C4-2B (cell line): ENCODE results near the gene APMAP.

ENCODE experiments used
- ZFX ChIP-seq: fragments of 450-650 bp; IDR thresholded peaks from 2 replicates; pipeline ENCODE4 v1.6.1; 2017
- TF ChIP-seq, protein P1 (sequence below): fragments of 450-650 bp; conservative IDR thresholded peaks from 2 replicates; pipeline ENCODE4 v1.5.1; 2017; ENCODE audit warnings: mild to moderate bottlenecking

DNA sequence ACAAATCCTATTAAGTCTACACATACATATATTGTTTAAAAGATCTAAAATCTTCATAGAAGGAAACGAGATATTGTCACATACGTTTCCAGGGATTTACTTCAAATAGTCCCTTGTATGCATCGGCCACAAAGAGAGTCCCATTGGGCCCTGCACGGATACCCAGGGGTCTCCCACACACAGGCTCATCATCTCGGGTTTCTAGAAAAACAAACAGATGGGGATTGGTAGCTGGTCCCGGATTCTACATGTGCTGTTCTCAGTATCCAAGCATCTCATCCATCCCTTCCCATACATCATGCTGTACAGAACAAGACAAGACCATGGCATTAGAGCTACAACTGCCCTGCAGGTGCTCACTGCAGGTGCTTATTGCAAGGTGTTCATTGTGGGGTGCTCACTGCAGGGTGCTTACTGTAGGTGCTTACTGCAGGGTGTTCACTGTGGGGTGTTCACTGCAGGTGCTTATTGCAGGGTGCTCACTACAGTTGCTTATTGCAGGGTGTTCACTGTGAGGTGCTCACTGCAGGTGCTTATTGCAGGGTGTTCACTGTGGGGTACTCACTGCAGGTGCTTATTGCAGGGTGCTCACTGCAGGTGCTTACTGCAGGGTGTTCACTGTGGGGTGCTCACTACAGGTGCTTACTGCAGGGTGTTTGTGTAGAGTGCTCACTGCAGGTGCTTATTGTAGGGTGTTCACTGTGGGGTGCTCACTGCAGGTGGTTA, 21.0 kb downstream of the APMAP start:
- TF ChIP-seq, protein P1, sequence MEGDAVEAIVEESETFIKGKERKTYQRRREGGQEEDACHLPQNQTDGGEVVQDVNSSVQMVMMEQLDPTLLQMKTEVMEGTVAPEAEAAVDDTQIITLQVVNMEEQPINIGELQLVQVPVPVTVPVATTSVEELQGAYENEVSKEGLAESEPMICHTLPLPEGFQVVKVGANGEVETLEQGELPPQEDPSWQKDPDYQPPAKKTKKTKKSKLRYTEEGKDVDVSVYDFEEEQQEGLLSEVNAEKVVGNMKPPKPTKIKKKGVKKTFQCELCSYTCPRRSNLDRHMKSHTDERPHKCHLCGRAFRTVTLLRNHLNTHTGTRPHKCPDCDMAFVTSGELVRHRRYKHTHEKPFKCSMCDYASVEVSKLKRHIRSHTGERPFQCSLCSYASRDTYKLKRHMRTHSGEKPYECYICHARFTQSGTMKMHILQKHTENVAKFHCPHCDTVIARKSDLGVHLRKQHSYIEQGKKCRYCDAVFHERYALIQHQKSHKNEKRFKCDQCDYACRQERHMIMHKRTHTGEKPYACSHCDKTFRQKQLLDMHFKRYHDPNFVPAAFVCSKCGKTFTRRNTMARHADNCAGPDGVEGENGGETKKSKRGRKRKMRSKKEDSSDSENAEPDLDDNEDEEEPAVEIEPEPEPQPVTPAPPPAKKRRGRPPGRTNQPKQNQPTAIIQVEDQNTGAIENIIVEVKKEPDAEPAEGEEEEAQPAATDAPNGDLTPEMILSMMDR = no peak
- TF ChIP-seq ZFX = no peak
